Left ventricle myocardium inferior (tissue), 1 donor: ENCODE measurements around the gene HHAT. TPM values are rescaled to one million over a fixed set of nuclear protein-coding genes. Genes with fewer than 3 reads are reported as not detected.

Source experiments
- DNase-seq: peaks from one replicate; pipeline ENCODE4 v3.0.0-alpha.2; 2020
- H3K27ac ChIP-seq: fragments of 200-600 bp; replicated peaks from 2 replicates; pipeline ENCODE4 v1.8.0; 2021
- H3K27me3 ChIP-seq: fragments of 200-600 bp; 2 replicates; pipeline ENCODE4 v1.8.0; 2021; ENCODE audit warnings: low read depth
- H3K36me3 ChIP-seq: fragments of 200-600 bp; 2 replicates; pipeline ENCODE4 v1.8.0; 2021
- H3K4me1 ChIP-seq: fragments of 200-600 bp; 2 replicates; pipeline ENCODE4 v1.8.0; 2021
- H3K4me3 ChIP-seq: fragments of 200-600 bp; 2 replicates; pipeline ENCODE4 v1.8.0; 2021; ENCODE audit warnings: mild to moderate bottlenecking, moderate library complexity
- H3K9me3 ChIP-seq: fragments of 200-600 bp; replicated peaks from 2 replicates; pipeline ENCODE4 v1.8.0; 2021
- CTCF ChIP-seq: fragments of 200-600 bp; IDR thresholded peaks from 2 replicates; pipeline ENCODE4 v1.8.0; 2021; ENCODE audit warnings: antibody characterized with exemption, mild to moderate bottlenecking, borderline replicate concordance
- intact Hi-C: fragments of 100-400 bp; cut with micrococcal nuclease; formaldehyde crosslinking; loops from one replicate; pipeline ENCODE4 v1.11.0; 2022
- total RNA-seq: library from RNA; stranded (reverse); fragmentation: NEBNext Ultra II Directional; extraction: Animal tissue kit (Norgen Biotek cat#: 25700); gene quantifications from one replicate; pipeline ENCODE4 v1.2.1, GENCODE V29; 2021
- donor health status: DM: no; HTN: yes; CAD: no; lungs with severe emphysema.

The HHAT gene
- total RNA-seq, 1 donor from 2014 or later, result 2.1 TPM

GRCh38 chr1:210467440-210468043, 138.8 kb downstream of the HHAT start:
- Histone ChIP-seq H3K9me3 (no peaks in the 10 kb centered on the region), H3K27ac (no peak overlapping the region), H3K4me3 (no peak overlapping the region), H3K4me1 (no peaks in the 10 kb centered on the region), H3K27me3 (no peaks in the 10 kb centered on the region), H3K36me3 (no peaks in the 10 kb centered on the region)
- no peak for DNase-seq
- intact Hi-C loops, result no loop called here
- no peak for TF ChIP-seq CTCF

GRCh38 chr1:210469441-210469840, 140.7 kb downstream of the HHAT start:
- H3K4me3 ChIP-seq, result no peak overlapping the region
- no peaks in the 10 kb centered on the region for H3K4me1 ChIP-seq
- intact Hi-C loops, result no loop called here
- H3K27me3 ChIP-seq, result no peaks in the 10 kb centered on the region
- DNase-seq, result no peak
- TF ChIP-seq CTCF, result no peak
- H3K27ac ChIP-seq, result no peak overlapping the region
- H3K9me3 ChIP-seq, result no peaks in the 10 kb centered on the region
- no peaks in the 10 kb centered on the region for H3K36me3 ChIP-seq

DNA sequence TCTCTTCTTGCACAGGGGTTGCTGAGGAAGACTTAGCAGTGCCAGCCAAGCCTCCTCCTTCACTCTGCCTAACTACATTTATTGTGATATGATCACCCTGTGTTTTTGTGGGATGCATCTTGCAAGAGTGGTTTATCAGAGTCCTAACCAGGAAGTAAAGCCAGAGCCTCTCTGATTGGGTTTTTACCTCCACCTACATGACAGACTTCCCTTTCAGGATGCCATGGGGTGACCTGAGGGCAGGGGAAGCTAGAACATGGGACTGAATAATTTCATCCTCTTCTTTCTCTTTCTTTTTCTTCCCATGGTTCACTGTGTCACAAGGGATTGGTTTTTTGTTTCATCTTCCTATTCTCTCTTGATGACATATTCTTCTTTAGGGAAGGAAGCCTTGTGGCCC, 146.6 kb downstream of the HHAT start:
- intact Hi-C loops, result no loop called here
- TF ChIP-seq CTCF, result no peak

GRCh38 chr1:210475806-210476205, 147.1 kb downstream of the HHAT start:
- Histone ChIP-seq H3K9me3 (no peaks in the 10 kb centered on the region), H3K27me3 (no peaks in the 10 kb centered on the region), H3K27ac (no peak overlapping the region), H3K36me3 (no peaks in the 10 kb centered on the region), H3K4me1 (peaks cover 16% of the 10 kb centered on the region), H3K4me3 (no peak overlapping the region)
- intact Hi-C loops, result no loop called here
- TF ChIP-seq CTCF, result no peak
- DNase-seq, result no peak

More for the DNA sequence above, 146.6 kb downstream of the HHAT start:
- no peak overlapping the region for H3K4me3 ChIP-seq
- no peaks in the 10 kb centered on the region for H3K36me3 ChIP-seq
- peaks cover 16% of the 10 kb centered on the region for H3K4me1 ChIP-seq
- H3K9me3 ChIP-seq, result no peaks in the 10 kb centered on the region
- H3K27ac ChIP-seq, result no peak overlapping the region
- H3K27me3 ChIP-seq, result no peaks in the 10 kb centered on the region
- DNase-seq, result no peak

GRCh38 chr1:210476730-210477129, 148.0 kb downstream of the HHAT start:
- peaks cover 16% of the 10 kb centered on the region for H3K4me1 ChIP-seq

More at GRCh38 chr1:210476730-210477129, 148.0 kb downstream of the HHAT start:
- no peaks in the 10 kb centered on the region for H3K9me3 ChIP-seq
- no peaks in the 10 kb centered on the region for H3K36me3 ChIP-seq
- H3K27ac ChIP-seq, result no peak overlapping the region
- no peak for TF ChIP-seq CTCF
- intact Hi-C loops, result no loop called here
- no peak overlapping the region for H3K4me3 ChIP-seq
- no peaks in the 10 kb centered on the region for H3K27me3 ChIP-seq
- no peak for DNase-seq
